GM10266 (cell line): ENCODE results near the gene KCNH5.

Source experiments
- DNase-seq: peaks from one replicate; pipeline ENCODE4 v3.0.0; 2012; ENCODE audit errors: extremely low spot score
- CTCF ChIP-seq: IDR thresholded peaks from 2 replicates; pipeline ENCODE4 v1.5.1; 2012; ENCODE audit warnings: mild to moderate bottlenecking, low read depth; ENCODE audit not compliant: control insufficient read depth, insufficient read depth; ENCODE audit errors: missing control alignments

KCNH5 gene

GRCh38 chr14:63051992-63052391, 6.7 kb upstream of the KCNH5 start:
- DNase-seq = no peak
- TF ChIP-seq CTCF = no peak

- TF ChIP-seq CTCF = no peak
- DNase-seq = no peak
Measured at GRCh38 chr14:63051301-63051700, 6.0 kb upstream of the KCNH5 start.

- no peak for TF ChIP-seq CTCF
- no peak for DNase-seq
Measured at GRCh38 chr14:63050694-63051093, 5.4 kb upstream of the KCNH5 start.

GRCh38 chr14:63046339-63047268, 1.3 kb upstream of the KCNH5 start:
- no peak for DNase-seq
- TF ChIP-seq CTCF = no peak

- no peak for TF ChIP-seq CTCF
- no peak for DNase-seq
Measured at GRCh38 chr14:63045612-63046320, 508 bp upstream of the KCNH5 start.

- TF ChIP-seq CTCF = peak; percentile 33
- no peak for DNase-seq
Measured at GRCh38 chr14:63039866-63040265, 5.4 kb downstream of the KCNH5 start.

GRCh38 chr14:63032641-63033040, 12.6 kb downstream of the KCNH5 start:
- no peak for DNase-seq
- no peak for TF ChIP-seq CTCF
